Ovary (tissue), 9 donors: ENCODE measurements around the gene MAP1A. TPM values are rescaled to one million over a fixed set of nuclear protein-coding genes. Genes with fewer than 3 reads are reported as not detected.

ENCODE experiments used
- DNase-seq, 5 donors: peaks; one replicate each; pipeline ENCODE4 v3.0.0-alpha.2; 2019 to 2020
- H3K27ac ChIP-seq, 2 donors: fragments of 200-600 bp; one replicate each; pipeline versions ENCODE4 v1.5.1 to v1.8.0; 2019 to 2022
- H3K27me3 ChIP-seq: fragments of 200-600 bp; one replicate; pipeline ENCODE4 v1.8.0; 2022
- H3K36me3 ChIP-seq: fragments of 200-600 bp; sonication (generic); one replicate; pipeline ENCODE4 v1.5.1; 2019
- H3K4me1 ChIP-seq: one replicate; pipeline ENCODE4 v1.8.1; 2013; ENCODE audit warnings: mild to moderate bottlenecking, moderate library complexity; ENCODE audit not compliant: insufficient read depth
- H3K4me3 ChIP-seq: fragments of 200-600 bp; sonication (generic); one replicate; pipeline ENCODE4 v1.5.1; 2017
- H3K9me3 ChIP-seq, 2 donors: fragments of 200-600 bp in 1 of 2; sonication (generic) in 1 of 2; one replicate each; pipeline versions ENCODE4 v1.5.1 to v1.8.1; 2013 to 2019; ENCODE audit warnings: mild to moderate bottlenecking in 1 of 2, moderate library complexity in 1 of 2
- EP300 ChIP-seq: sonication (generic); formaldehyde crosslinking; IDR thresholded peaks from one replicate; pipeline ENCODE4 v1.6.1; 2017; ENCODE audit warnings: antibody characterized with exemption
- POLR2A ChIP-seq: fragments of 450-650 bp; IDR thresholded peaks from one replicate; pipeline ENCODE4 v1.6.1; 2017; ENCODE audit warnings: antibody characterized with exemption, mild to moderate bottlenecking, moderate library complexity
- WGBS, 3 donors: extraction: QIAGEN DNeasy Blood & Tissue Kit in 1 of 3; methylation state at CpG; one replicate each; pipeline versions ENCODE4 v1.1.5 to v1.1.7; 2013 to 2017; 5-methylcytosine and 5-hydroxymethylcytosine counted together
- intact Hi-C, 4 donors: fragments of 100-400 bp; cut with DNase I; formaldehyde crosslinking; loops; one replicate each; pipeline versions ENCODE4 v1.11.0 to v1.15.1; 2022 to 2023
- polyA plus RNA-seq, 2 donors: library from polyadenylated mRNA; stranded (reverse); fragments of 200-250 nt in 1 of 2; fragments of 350-450 nt in 1 of 2; fragmentation: Illumina TruSeq in 1 of 2; extraction: RNeasy Lipid Tissue Mini Kit (QIAGEN cat#74804) in 1 of 2; gene quantifications; one replicate each; pipeline ENCODE4 v1.2.3, GENCODE V29; 2013 to 2014
- total RNA-seq, 7 donors: library from RNA; depleted of rRNA in 2 of 7; stranded (reverse); fragments of >200 nt in 2 of 7; fragmentation: NEBNext Ultra II Directional in 3 of 7; extraction: Animal tissue kit (Norgen Biotek cat#: 25700) in 3 of 7; gene quantifications; one replicate each; pipeline versions ENCODE4 v1.1.0 to v1.2.4, GENCODE V29; 2016 to 2023
- TF ChIP-seq, protein P1 (sequence below), 3 donors: fragments of 450-650 bp in 2 of 3; fragments of 200-600 bp in 1 of 3; IDR thresholded peaks; one replicate each; pipeline versions ENCODE4 v1.5.1 to v1.8.0; 2016 to 2022; ENCODE audit warnings: antibody characterized with exemption in 3 of 3, mild to moderate bottlenecking in 1 of 3
- donor health status: DM: no; HTN: no; CAD: no; lungs with moderate emphysema.
- donor health status: DM: no; HTN: no; CAD: no.
- donor health status: Bipolar disorder and iron deficiency.
- donor health status: DM: yes; HTN: yes; CAD: no.
- donor health status: DM: no; HTN: no; CAD: no.
- donor health status: DM: yes; HTN: yes; CAD: no.

MAP1A gene
- total and polyA plus RNA-seq, 9 donors = 4.0 to 35.1 (median 20.1) TPM

DNA sequence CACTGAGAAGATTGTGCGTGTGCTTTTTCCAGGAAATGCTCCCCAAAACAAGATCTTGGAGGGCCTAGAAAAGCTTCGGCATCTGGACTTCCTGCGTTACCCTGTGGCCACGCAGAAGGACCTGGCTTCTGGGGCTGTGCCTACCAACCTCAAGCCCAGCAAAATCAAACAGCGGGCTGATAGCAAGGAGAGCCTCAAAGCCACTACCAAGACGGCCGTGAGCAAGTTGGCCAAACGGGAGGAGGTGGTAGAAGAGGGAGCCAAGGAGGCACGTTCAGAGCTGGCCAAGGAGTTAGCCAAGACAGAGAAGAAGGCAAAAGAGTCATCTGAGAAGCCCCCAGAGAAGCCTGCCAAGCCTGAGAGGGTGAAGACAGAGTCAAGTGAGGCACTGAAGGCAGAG, 4.8 kb downstream of the MAP1A start:
- WGBS, 3 donors = 81 to 87% (median 86%) methylated on average over 9 of the region's 9 CpGs
- no peaks in the 10 kb centered on the region for H3K36me3 ChIP-seq

DNA sequence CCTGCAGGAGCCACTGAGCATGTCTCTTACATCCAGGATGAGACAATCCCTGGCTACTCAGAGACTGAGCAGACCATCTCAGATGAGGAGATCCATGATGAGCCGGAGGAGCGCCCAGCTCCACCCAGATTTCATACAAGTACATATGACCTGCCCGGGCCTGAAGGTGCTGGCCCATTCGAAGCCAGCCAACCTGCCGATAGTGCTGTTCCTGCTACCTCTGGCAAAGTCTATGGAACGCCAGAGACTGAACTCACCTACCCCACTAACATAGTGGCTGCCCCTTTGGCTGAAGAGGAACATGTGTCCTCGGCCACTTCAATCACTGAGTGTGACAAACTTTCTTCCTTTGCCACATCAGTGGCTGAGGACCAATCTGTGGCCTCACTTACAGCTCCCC, 6.2 kb downstream of the MAP1A start:
- no peaks in the 10 kb centered on the region for H3K27me3 ChIP-seq
- intact Hi-C loops = no loop called here
- H3K36me3 ChIP-seq = no peaks in the 10 kb centered on the region
- 96 to 98% (median 96%) methylated on average over 7 of the region's 7 CpGs for WGBS, 3 donors
- no peaks in the 10 kb centered on the region for H3K4me1 ChIP-seq
- H3K9me3 ChIP-seq = peaks cover 0 to 5% of the 10 kb centered on the region in 2 donors
- H3K4me3 ChIP-seq = no peak overlapping the region
- TF ChIP-seq, protein P1, sequence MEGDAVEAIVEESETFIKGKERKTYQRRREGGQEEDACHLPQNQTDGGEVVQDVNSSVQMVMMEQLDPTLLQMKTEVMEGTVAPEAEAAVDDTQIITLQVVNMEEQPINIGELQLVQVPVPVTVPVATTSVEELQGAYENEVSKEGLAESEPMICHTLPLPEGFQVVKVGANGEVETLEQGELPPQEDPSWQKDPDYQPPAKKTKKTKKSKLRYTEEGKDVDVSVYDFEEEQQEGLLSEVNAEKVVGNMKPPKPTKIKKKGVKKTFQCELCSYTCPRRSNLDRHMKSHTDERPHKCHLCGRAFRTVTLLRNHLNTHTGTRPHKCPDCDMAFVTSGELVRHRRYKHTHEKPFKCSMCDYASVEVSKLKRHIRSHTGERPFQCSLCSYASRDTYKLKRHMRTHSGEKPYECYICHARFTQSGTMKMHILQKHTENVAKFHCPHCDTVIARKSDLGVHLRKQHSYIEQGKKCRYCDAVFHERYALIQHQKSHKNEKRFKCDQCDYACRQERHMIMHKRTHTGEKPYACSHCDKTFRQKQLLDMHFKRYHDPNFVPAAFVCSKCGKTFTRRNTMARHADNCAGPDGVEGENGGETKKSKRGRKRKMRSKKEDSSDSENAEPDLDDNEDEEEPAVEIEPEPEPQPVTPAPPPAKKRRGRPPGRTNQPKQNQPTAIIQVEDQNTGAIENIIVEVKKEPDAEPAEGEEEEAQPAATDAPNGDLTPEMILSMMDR (IDR thresholded peaks at IDR 0.05) = no peak
- no peak for TF ChIP-seq EP300
- no peak for TF ChIP-seq POLR2A
- no peak overlapping the region for H3K27ac ChIP-seq
- DNase-seq = no peak

More for the DNA sequence above, 4.8 kb downstream of the MAP1A start:
- intact Hi-C loops = no loop called here
- no peak overlapping the region for H3K4me3 ChIP-seq
- no peaks in the 10 kb centered on the region for H3K27me3 ChIP-seq
- TF ChIP-seq POLR2A = no peak
- TF ChIP-seq, protein P1 (IDR thresholded peaks at IDR 0.05) = no peak
- no peak for TF ChIP-seq EP300
- no peak for DNase-seq
- H3K9me3 ChIP-seq = peaks cover 0 to 5% of the 10 kb centered on the region in 2 donors
- H3K27ac ChIP-seq = no peak overlapping the region
- no peaks in the 10 kb centered on the region for H3K4me1 ChIP-seq

DNA sequence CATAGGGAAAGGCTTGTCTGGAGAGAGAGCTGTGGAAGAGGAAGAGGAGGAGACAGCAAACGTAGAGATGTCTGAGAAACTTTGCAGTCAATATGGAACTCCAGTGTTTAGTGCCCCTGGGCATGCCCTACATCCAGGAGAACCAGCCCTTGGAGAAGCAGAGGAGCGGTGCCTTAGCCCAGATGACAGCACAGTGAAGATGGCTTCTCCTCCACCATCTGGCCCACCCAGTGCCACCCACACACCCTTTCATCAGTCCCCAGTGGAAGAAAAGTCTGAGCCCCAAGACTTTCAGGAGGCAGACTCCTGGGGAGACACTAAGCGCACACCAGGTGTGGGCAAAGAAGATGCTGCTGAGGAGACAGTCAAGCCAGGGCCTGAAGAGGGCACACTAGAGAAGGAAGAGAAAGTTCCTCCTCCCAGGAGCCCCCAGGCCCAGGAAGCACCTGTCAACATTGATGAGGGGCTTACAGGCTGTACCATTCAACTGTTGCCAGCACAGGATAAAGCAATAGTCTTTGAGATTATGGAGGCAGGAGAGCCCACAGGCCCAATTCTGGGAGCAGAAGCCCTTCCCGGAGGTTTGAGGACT, 6.9 kb downstream of the MAP1A start:
- 97 to 98% (median 98%) methylated on average over 4 of the region's 4 CpGs for WGBS, 3 donors
- intact Hi-C loops = no loop called here
- H3K9me3 ChIP-seq = peaks cover 0 to 5% of the 10 kb centered on the region in 2 donors
- H3K27me3 ChIP-seq = no peaks in the 10 kb centered on the region
- H3K36me3 ChIP-seq = no peaks in the 10 kb centered on the region
- no peak for DNase-seq
- H3K4me1 ChIP-seq = no peaks in the 10 kb centered on the region
- H3K4me3 ChIP-seq = no peak overlapping the region
- TF ChIP-seq, protein P1 (IDR thresholded peaks at IDR 0.05) = no peak
- TF ChIP-seq POLR2A (no peak), EP300 (no peak)
- H3K27ac ChIP-seq = no peak overlapping the region

DNA sequence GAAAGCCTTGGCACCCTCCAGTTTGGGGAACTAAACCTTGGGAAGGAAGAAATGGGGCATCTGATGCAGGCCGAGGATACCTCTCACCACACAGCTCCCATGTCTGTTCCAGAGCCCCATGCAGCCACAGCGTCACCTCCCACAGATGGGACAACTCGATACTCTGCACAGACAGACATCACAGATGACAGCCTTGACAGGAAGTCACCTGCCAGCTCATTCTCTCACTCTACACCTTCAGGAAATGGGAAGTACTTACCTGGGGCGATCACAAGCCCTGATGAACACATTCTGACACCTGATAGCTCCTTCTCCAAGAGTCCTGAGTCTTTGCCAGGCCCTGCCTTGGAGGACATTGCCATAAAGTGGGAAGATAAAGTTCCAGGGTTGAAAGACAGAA, 7.7 kb downstream of the MAP1A start:
- 90 to 93% (median 91%) methylated on average over 4 of the region's 4 CpGs for WGBS, 3 donors

More for the DNA sequence above, 7.7 kb downstream of the MAP1A start:
- Histone ChIP-seq H3K36me3 (no peaks in the 10 kb centered on the region), H3K9me3 (peaks cover 0 to 5% of the 10 kb centered on the region in 2 donors), H3K27ac (no peak overlapping the region), H3K4me3 (no peak overlapping the region), H3K4me1 (no peaks in the 10 kb centered on the region), H3K27me3 (no peaks in the 10 kb centered on the region)
- TF ChIP-seq, protein P1 (IDR thresholded peaks at IDR 0.05) = no peak
- TF ChIP-seq POLR2A (no peak), EP300 (no peak)
- DNase-seq = no peak
- intact Hi-C loops = no loop called here
